Measurements from ENCODE around the gene NUDT7.

The NUDT7 gene

GRCh38 chr16:77729951-77730350 is 7.6 kb downstream of the NUDT7 start:
- no peak for DNase-seq

- DNase-seq = no peak
These were observed 10.1 kb downstream of the NUDT7 start for GRCh38 chr16:77732241-77732946.

- DNase-seq = no peak
These were observed 14.6 kb downstream of the NUDT7 start for GRCh38 chr16:77736879-77737278.

GRCh38 chr16:77738706-77739558 is 16.6 kb downstream of the NUDT7 start:
- no peak for DNase-seq

- DNase-seq = no peak
These were observed 17.2 kb downstream of the NUDT7 start for GRCh38 chr16:77739559-77739892.

- DNase-seq = no peak
These were observed 21.8 kb downstream of the NUDT7 start for GRCh38 chr16:77744141-77744540.

- DNase-seq = no peak
These were observed 23.7 kb downstream of the NUDT7 start for GRCh38 chr16:77745972-77746371.

- no peak for DNase-seq
These were observed 26.2 kb downstream of the NUDT7 start for GRCh38 chr16:77748421-77749005.

GRCh38 chr16:77749415-77749814 is 27.1 kb downstream of the NUDT7 start:
- DNase-seq = no peak

- no peak for DNase-seq
These were observed 35.7 kb downstream of the NUDT7 start for GRCh38 chr16:77758046-77758445.

GRCh38 chr16:77758508-77758907 is 36.2 kb downstream of the NUDT7 start:
- no peak for DNase-seq

GRCh38 chr16:77759201-77759600 is 36.9 kb downstream of the NUDT7 start:
- no peak for DNase-seq

GRCh38 chr16:77759821-77760220 is 37.5 kb downstream of the NUDT7 start:
- DNase-seq = no peak

- no peak for DNase-seq
These were observed 38.5 kb downstream of the NUDT7 start for GRCh38 chr16:77760800-77761199.

GRCh38 chr16:77761204-77761603 is 38.9 kb downstream of the NUDT7 start:
- DNase-seq = no peak

GRCh38 chr16:77762262-77762661 is 39.9 kb downstream of the NUDT7 start:
- DNase-seq = no peak

- DNase-seq = no peak
These were observed 41.7 kb downstream of the NUDT7 start for GRCh38 chr16:77763994-77764393.

- DNase-seq = no peak
These were observed 44.9 kb downstream of the NUDT7 start for GRCh38 chr16:77767211-77767610.

- DNase-seq = no peak
These were observed 45.5 kb downstream of the NUDT7 start for GRCh38 chr16:77767826-77768225.

GRCh38 chr16:77775911-77776909 is 53.9 kb downstream of the NUDT7 start:
- DNase-seq = no peak

GRCh38 chr16:77777745-77778144 is 55.4 kb downstream of the NUDT7 start:
- DNase-seq = no peak

GRCh38 chr16:77780378-77780837 is 58.1 kb downstream of the NUDT7 start:
- no peak for DNase-seq

- no peak for DNase-seq
These were observed 58.8 kb downstream of the NUDT7 start for GRCh38 chr16:77781091-77781490.
